Adipose tissue (tissue), 3 donors: ENCODE results near the gene ETFA. TPM values are rescaled to one million over a fixed set of nuclear protein-coding genes. Genes with fewer than 3 reads are reported as not detected.

Experiments
- H3K27ac ChIP-seq: one replicate; pipeline ENCODE4 v1.5.1; 2013; ENCODE audit warnings: low read depth, low read length
- WGBS, 3 donors: extraction: QIAGEN DNeasy Blood & Tissue Kit; methylation state at CpG; one replicate each; pipeline ENCODE4 v1.1.7; 2013; 5-methylcytosine and 5-hydroxymethylcytosine counted together
- polyA plus RNA-seq, 3 donors: library from polyadenylated mRNA; stranded (reverse); fragments of 200-250 nt; gene quantifications; one replicate each; pipeline ENCODE4 v1.2.3, GENCODE V29; 2013
- donor health status: healthy with polysubstance abuse.
- donor health status: Bipolar disorder and iron deficiency.
- donor health status: healthy.

ETFA gene
- polyA plus RNA-seq, 3 donors = 64.6 to 277 (median 140) TPM

DNA sequence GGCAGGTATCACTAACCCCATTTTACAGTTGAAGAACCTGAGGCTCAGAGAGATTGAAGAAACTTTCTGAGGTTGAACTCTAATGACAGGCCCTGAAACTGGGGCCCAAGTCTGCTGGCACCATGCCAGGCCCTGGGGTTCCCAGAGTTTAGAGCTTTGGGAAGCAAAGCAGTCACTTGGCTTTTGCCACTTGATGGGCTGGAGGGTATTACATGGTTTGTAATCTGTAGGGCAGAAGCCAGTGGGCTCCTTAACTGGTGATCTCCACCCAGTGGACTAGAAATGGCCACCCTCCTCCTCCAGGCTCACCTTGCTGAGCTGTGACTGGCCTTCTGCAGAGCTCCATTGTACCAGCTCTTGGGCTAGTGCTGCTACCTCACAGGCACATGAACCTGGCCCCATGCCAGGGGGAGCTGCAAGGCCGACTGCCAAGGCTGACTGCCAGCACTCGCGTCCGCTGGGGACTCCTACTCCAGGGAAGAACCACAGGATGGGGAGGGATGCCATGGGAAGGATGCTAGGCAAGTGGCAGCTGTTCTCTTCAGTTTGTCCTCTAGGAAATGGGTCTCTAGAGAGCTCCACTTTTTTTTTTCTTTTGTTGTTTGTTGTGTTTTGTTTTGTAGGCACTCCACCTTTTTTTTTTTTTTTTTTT is 104.8 kb downstream of the ETFA start:
- 26 to 53% (median 50%) methylated on average over 4 of the region's 4 CpGs for WGBS, 3 donors
- no peak overlapping the region for H3K27ac ChIP-seq

DNA sequence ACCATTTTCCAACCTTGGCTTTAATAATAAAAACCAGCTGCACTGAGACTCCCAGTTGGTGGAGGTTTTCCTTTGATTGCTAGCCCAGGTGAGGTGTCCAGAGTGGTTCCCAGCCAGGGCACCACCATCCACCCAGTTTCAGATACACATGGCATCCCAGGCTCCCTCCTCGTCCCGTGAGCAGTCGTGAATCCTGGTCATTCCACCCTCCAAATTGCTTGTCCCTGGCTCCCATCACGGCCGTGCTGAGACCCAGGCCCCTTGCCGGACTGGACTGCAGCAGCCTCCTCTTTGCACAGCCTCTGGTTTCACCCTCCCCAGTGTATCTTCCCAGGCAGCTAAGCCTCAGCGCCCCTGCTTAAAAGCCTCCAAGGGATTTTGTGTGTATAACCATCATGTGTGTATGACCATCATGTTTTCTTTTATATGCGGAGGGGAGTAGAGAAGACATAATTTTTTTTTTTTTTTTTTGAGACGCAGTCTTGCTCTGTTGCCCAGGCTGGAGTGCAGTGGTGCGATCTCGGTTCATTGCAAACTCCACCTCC is 106.3 kb downstream of the ETFA start:
- no peak overlapping the region for H3K27ac ChIP-seq
- WGBS, 3 donors = 91 to 97% (median 97%) methylated on average over 11 of the region's 11 CpGs

DNA sequence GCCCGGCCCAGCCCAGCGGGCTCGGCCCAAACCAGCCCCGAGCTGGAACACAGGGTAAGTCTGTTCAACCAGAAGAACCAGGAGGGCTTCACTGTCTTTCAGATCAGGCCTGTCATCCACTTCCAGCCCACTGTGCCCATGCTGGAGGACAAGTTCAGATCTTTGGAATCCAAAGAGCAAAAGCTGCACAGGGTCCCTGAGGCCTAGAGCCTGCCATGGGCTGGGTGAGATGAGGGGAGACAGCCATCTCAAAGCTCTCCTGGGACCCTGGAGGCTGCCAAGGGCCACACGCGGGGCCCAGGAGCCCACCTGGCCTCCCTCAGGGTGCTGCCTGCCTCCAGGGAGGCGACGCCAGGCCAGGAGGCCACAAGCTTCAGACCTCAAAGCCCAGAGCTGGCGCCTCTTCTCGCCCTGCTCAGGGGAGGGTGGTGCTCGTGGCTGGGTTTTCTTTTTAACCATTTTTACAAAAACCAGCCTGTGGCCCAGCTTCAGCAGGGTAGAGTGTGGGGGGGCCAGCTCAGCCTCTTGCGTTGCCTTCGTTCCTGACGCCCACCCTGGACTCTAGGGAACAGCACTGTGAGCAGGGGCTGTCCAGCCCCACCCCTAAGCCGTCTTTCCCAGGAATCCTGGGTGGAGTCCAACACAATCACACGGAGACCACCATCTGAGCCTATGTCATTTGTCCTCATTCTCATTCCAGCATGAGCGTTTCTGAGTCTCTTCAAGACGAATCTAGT is 107.0 kb downstream of the ETFA start:
- 81 to 87% (median 86%) methylated on average over 16 to 18 of the region's 18 CpGs for WGBS, 3 donors
- H3K27ac ChIP-seq = no peak overlapping the region

DNA sequence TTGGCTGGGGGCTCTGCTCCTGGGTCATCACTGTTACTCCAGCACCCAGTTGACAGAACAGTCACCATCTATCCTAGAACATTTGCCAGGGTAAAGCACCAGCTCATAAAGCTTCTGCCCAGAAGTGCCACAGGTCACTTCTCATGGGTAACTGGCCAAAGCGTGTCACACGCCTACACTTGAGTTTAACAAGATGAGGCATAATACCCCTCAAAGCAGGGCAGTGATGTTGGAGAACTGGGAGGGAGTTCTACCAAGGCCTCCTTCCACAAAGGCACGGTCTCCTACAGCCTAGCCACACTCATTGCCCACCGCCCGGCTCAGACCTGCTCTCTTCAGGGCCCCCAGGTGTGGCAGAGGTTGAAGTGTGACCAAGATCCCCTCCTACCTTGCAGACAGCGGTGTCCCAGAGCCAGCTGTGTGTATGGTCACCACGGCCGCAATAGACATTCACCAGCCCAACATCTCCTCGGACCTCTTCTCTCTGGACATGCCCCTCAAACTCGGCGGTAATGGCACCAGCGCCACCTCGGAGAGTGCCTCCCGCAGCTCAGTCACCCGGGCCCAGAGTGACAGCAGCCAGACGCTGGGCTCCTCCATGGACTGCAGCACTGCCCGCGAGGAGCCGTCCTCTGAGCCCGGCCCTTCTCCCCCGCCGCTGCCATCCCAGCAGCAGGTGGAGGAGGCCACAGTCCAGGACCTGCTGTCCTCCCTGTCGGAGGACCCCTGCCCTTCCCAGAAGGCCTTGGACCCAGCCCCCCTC is 107.7 kb downstream of the ETFA start:
- no peak overlapping the region for H3K27ac ChIP-seq
- 93 to 97% (median 96%) methylated on average over 23 of the region's 23 CpGs for WGBS, 3 donors

DNA sequence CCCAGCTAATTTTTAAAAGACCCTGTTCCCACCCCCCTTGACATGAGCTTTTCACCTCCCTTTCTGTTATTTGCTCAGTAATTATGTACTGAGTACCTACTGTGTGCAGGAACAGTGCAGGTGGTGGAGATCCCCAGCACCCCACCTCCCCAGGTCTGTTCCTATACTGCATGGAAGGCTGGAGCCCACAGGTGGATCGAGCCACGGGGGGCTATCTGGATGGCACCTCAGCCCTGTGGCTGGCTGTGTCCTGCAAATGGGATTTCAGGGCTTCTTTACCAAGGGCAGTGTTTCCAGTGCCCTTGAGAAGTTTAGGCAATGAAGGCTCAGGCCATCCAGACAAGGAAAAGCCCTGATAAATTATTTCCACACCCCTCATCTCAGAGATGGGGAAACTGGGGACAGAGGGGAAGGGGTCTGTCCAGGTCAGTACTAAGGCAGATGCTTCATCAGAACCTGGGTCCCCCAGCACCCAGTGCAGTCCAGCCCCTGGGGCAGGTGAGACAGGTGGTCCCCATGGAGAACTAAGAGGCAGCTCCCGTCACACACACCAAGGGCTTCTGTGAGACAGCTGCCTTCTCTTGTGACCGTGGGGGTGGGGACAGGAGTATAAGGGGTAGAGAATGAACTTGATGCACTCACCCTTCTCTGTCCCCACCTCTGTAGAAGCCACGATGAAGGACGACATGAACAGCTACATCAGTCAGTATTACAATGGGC is 109.6 kb downstream of the ETFA start:
- 87 to 93% (median 87%) methylated on average over 6 of the region's 6 CpGs for WGBS, 3 donors
- no peak overlapping the region for H3K27ac ChIP-seq

DNA sequence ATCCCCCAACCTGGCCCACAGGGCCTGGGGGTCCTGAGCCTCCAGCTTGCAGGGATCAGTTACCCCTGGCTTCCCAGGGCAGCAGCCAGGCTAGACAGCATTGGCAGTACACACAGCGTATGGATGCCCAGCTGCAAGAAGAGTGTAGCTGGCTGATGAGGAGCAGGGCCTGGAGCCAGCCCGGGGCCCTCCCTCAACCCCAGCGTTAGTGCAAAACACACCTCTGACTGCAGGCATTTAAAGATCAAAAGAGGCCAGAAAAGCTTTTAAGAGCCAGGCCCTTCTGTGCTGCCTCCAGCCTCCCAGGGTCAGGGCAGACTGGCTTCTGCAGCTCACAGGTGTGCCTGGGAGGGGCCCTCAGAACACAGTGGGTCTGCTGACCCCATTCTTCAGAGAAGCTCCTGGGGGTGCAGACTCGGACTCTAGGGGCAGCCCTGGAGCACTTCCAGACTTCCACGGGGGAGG is 110.6 kb downstream of the ETFA start:
- 58 to 76% (median 67%) methylated on average over 5 of the region's 5 CpGs for WGBS, 3 donors
- H3K27ac ChIP-seq = no peak overlapping the region

DNA sequence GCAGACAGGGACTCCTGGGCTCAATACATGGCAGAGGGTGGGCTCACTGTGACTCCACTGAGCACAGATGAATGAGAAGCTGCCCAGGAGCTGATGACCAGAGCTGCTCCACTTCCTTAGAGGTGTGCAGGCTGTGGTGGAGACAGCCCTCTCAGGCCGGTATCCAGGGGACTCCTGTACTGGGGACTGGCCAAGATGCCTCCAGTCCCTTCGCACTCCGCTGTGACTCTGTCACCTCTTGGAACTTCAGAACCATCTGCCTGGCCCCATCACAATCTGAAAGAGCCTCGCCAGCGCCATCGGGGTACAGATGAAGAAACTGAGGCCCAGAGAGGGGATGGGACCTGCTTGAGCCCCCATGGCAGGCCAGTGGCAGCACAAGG is 111.2 kb downstream of the ETFA start:
- no peak overlapping the region for H3K27ac ChIP-seq
- WGBS, 3 donors = 95 to 97% (median 96%) methylated on average over 6 of the region's 6 CpGs

DNA sequence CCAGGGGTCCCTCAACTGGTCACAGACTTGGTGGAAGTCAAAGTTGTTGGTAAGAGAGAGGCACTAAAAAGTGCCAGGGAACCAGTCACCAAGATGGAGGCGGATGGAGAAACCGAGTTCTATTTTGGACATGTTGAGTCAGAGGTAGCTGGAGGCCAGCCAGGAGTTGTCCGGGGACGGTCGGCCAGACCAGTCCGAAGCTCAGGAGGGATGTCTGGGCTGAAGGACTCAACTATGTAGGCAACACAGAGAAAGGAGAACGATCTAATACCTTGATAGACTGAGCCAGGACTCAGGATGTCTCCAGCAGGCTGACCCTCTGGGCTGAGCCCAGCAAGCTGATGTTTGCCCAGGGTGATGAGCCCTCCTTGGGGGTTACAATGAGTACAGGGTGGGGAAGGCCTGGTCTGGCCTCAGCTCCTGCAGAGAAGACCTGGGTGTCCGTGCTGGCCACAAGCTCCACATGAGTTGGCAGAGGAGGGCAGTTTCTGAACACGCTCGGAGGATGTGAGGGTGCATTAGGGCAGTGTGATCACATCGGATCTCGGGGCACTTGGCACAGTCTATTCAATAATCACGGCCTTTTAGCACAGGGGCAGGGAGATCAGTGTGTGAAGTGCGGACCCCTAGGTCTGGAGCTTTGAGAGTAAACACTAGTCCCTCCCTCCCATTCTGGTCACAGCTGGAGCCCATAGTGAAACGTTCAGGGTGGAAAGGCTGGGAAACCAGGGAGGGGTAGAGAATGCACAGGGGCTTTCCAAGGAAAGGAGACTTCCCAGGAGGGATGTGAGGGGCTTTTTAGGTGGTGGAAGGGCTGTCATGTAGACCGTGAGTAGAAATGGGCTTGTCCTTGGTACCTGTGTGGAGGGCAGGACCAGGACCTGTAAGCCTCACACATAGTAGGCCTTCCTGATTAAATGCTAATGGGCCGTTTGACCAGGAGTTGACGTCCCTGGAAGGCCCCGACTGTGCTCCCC is 111.9 kb downstream of the ETFA start:
- no peak overlapping the region for H3K27ac ChIP-seq

DNA sequence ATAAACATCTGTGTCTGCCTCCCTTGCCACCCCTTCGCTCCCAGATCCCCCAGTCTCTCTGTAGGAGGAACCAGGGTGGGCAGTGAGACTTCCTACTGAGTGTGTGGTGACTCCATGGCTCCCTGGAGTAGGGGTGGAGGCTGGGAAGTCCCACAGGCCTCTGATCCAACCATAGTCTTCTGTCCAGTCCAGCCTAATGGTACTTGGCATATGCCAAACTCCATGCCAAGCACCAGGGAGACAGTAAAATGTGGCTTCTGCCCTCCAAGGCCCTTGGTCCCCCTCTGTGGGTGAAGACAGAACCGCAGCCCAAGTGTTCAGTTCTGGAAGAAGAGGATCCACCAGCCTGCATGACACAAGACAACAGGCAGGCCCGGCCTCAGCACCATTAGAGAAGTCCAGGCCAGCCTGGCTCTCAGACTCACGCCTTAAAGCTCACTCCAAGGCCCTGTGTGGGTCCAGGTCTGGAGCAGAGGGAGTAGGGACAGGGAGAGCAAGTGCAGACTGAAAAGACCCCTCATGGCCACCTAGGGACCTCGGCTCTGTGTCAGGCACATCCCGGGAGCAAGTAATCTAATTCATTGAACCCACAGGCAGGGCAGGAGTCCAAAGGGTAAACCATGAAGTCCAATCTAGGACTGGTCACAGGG is 112.7 kb downstream of the ETFA start:
- H3K27ac ChIP-seq = no peak overlapping the region
- WGBS, 3 donors = 91 to 98% (median 97%) methylated on average over 6 of the region's 6 CpGs

More for the DNA sequence above, 111.9 kb downstream of the ETFA start:
- 71 to 82% (median 81%) methylated on average over 19 of the region's 19 CpGs for WGBS, 3 donors

DNA sequence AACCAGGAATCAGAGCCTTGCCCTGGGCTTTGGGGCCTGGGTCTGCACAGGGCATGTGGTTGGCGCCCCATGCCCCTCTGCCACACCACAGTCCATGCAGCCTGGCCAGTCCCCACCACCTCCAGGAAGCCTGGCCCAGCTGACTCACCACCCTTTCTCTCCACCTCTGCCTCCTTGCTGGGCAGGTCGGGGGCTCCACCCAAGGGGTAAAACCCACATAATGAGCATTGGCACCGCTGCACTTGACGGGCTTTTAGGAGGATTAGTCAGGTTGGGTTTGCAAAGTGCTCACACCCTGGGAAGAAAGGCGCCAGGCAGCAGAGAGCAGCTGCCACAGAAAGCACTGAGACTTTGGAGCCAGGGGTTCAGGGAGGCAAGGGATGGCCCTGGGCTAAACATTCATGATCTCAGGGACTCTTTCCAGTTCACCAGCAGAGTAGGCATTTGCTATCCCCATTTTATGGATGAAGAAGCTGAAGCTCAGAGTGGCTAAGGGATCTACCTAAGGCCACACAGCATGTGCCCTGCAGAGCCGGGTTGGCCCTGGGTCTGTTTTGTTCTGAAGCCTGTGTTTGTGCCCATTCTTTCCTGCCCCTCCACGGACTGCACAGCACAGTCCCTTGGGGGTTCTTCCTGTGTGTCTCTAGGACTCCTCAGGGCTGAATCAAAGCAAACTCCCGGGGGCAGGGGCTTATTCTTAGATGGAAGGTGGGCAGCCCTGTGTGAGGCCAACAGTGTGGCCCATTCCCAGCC is 113.4 kb downstream of the ETFA start:
- H3K27ac ChIP-seq = no peak overlapping the region

DNA sequence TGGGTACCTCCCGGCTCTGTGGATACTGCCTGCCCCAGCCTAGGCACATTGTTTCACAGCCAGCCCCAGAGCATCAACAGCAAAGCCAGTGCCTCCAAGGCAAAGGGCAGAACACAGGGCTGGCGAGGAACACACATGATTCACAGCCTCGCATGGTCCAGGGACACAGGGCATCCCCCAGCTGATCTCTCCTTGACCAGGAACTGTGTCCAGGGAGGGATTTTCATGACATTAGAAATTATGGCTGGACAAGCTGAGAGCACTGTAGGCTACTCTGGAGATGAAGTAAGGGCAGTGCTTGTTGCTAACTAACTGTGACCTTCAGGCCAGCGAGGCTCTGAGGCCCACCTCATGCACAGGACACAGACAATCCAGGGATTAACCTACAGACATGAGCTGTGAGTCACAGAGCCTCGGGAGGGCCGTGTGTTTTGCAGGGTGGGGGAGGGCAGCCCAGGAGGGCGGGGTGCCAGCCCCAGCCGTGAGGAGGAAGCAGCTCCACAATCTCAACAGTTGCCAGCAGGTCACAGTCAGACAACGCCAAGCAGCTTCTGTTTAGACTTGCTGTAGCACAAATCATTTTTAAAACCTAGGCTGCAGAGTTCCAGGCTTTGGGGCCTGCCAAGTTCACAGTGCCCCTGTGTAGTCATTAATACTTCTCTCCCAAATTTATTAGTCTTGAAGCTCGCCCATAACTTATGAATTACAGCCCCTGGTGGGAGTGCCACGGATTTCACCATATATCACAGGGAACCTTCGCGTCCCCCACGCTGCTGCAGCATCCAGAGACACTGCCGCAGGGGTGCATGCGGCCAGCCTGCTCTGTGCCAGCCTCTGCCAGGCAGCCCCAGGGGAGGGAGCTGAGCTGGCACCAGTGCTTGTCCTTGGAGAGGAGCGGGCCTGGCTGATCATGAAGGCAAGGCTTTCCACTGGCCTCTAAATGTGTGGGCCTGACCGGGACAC is 114.7 kb downstream of the ETFA start:
- 46 to 52% (median 50%) methylated on average over 18 of the region's 18 CpGs for WGBS, 3 donors
- H3K27ac ChIP-seq = no peak overlapping the region

More for the DNA sequence above, 113.4 kb downstream of the ETFA start:
- WGBS, 3 donors = 80 to 97% (median 91%) methylated on average over 7 to 8 of the region's 8 CpGs

DNA sequence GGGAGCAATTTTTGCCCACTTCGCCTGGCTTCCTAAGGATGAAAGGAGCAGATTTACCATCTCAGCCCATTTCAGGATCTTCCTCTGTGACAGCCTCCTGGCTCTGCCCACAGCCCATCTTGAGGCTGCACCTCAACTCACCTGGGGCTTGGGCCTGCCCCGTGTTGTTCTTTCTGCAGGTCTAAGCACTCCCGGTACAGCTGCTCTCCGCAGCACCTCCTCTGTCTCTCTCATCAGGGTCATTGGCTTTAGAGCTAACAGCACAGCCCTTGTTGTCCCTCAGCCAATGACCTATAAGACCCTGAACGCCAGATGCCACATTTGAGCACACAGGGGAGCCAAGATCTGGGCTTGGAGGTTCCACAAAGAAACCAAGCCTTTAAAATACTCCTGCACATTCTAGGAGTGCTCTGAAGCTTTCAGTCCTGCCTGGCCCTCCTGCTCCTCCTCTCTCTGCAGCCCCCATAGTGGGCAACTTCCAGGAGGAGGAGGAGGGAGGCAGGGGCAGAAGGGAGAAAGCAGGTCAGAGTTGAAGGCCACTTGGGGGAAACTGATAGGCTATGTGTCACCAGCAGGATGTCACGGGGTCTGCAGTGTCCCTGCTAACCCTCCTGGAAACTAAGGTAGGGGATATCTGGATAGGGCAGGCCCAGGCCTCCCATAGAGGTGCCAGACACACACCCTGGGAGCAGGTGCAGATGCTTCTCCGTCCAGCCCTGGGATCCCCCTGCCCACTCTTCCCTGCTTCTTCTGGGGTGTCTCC is 115.6 kb downstream of the ETFA start:
- no peak overlapping the region for H3K27ac ChIP-seq
- 88 to 92% (median 92%) methylated on average over 7 of the region's 7 CpGs for WGBS, 3 donors

DNA sequence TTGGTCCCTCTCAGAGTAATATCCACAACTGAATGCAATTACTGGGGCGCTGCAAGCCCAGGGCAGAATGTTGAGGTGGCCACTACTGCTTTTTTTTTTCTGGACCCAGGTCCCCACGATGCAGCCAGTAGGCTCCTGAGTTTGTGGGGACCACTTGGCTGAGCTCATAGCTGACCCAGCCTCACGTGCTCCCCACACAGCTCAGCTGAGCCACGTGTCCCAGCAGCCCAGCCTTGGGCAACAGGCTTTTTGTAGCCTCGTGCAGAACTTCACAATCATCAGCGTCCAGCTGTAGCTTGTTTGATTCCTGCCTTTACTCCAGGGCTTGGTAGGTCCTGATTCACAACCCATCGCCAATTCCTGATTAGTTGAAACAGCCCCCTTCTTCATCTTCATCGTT is 117.3 kb downstream of the ETFA start:
- 65 to 77% (median 70%) methylated on average over 8 of the region's 8 CpGs for WGBS, 3 donors
- no peak overlapping the region for H3K27ac ChIP-seq

DNA sequence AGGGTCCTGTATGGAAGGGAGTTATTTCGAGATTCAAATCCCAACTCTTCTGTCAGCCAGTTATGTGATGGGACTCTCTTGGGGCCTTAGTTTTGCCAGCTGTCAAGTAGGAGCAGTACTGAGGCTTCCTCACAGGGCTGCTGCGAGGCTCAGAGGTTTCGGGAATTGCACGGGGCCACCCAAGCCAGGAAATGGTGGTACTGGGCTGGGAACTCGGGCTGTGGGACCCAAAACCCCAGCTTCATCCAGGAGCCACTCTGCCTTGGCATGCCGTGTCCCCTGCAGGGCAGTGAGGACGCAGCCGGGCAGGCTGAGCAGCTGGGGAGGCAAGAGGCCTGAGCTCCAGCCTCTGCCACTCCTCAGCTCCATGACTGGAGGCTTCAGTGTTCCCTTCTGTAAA is 118.6 kb downstream of the ETFA start:
- WGBS, 3 donors = 83 to 97% (median 83%) methylated on average over 8 of the region's 8 CpGs
- H3K27ac ChIP-seq = no peak overlapping the region
